ENCODE results near the gene ELK1. TPM values are rescaled to one million over a fixed set of nuclear protein-coding genes. Genes with fewer than 3 reads are reported as not detected.

The ELK1 gene
- total and polyA plus RNA-seq, 2 of the 8 experiments (the other 6 are each of a cell fraction or from before 2014, with no cell fraction given) = 31.9 to 42.2 TPM

DNA sequence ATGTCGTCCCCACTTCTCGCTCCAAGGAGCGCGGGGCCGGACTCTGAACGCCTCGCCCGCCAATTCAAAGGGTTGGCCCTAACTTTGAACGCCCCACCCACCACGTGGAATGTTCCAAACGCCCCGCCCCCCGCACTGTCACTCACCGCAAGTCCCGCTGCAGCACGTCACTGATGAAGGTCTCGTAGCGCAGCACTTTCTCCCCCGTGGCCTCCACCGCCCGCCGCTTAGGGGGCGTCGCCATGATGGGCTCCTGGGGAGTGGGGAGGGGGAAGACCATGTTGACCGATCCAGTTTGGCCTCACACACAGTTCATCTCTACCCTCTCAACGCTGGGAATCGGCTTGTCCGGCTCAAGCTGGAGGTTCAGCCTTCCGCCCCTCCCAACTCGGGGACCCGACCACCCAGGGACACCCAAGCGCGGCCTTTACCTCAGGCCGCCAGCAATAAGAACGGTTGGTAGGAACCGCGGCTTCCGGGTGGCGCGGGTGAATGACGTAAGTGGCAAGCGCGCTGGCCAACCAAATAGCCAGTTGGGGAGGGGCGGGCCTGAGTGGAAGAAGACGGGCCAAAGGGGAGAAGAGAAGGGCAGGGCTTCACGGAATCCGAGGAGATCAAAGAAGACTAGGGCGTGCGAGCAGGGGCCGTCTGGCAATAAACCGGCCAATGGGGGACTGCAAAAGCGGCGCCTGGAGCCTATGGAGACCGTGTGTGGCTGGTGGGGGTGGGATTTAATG lies 8.5 kb upstream of the ELK1 start, which contains the start of gene UXT:
UXT (minus strand) TSS at position 497 of the 737 bp plus-strand sequence; CDS start at position 244, 253 bp downstream.
- no peak within 1 kb of the TSS for H2BK20ac ChIP-seq (ENCODE audit: low read length)
- H3K4me2 ChIP-seq (ENCODE audit: insufficient read depth in 1 of 2, low read depth in 2 of 2, low read length in 2 of 2) = peak within 1 kb of the TSS; percentile 55 to 65
- H4K5ac ChIP-seq (ENCODE audit: insufficient read length, low read depth, low read length) = peak within 1 kb of the TSS; percentile 79
- peak within 1 kb of the TSS; percentile 98 for H3K27ac ChIP-seq (ENCODE audit: low read depth, low read length)
- no peaks in the 10 kb centered on the region for H3K79me1 ChIP-seq (ENCODE audit: low read depth, low read length)
- no peaks in the 10 kb centered on the region for H3K79me2 ChIP-seq (ENCODE audit: control insufficient read depth in 1 of 2, insufficient read depth in 2 of 2, low read length in 2 of 2)
- no peak within 1 kb of the TSS for H2AFZ ChIP-seq (ENCODE audit: low read length)
- peak within 1 kb of the TSS; percentile 73 to 97 (median 93) for H3K9ac ChIP-seq (replicated peaks in 1 of 4; ENCODE audit: extremely low read depth in 1 of 4, low read depth in 3 of 4, low read length in 3 of 4)
- 0 out of 2 replicates have a peak within 1 kb of the TSS, but pooled peaks have one; percentile 83 for H2BK5ac ChIP-seq (ENCODE audit: low read depth, low read length)
- FAIRE-seq = no peak
- ChIA-PET CTCF (ENCODE audit: partially characterized antibody) (no interaction called here), POLR2A (ENCODE audit: partially characterized antibody) (no interaction called here)
- H3K14ac ChIP-seq (ENCODE audit: insufficient read length) = no peak within 1 kb of the TSS
- H3K23me2 ChIP-seq (ENCODE audit: low read depth, low read length) = no peaks in the 10 kb centered on the region
- no peak within 1 kb of the TSS for H2BK120ac ChIP-seq (replicated peaks; ENCODE audit: low read depth, low read length)
- H4K8ac ChIP-seq (ENCODE audit: extremely low read depth, insufficient read depth, low read length) = peak within 1 kb of the TSS; percentile 98; the same call in 1 of the 2 replicates
- H2BK15ac ChIP-seq (ENCODE audit: low read length) = no peak within 1 kb of the TSS
- no peak within 1 kb of the TSS for H2AK5ac ChIP-seq (ENCODE audit: low read depth, low read length)
- peak within 1 kb of the TSS; percentile 92; the same call in 1 of the 2 replicates for H2BK12ac ChIP-seq (ENCODE audit: low read depth, low read length)
- H3K4me1 ChIP-seq (replicated peaks in 1 of 4; ENCODE audit: control insufficient read depth in 3 of 4, insufficient read depth in 4 of 4, low read length in 3 of 4) = no peaks in the 10 kb centered on the region
- H3K23ac ChIP-seq (ENCODE audit: insufficient read length) = no peak within 1 kb of the TSS
- H3K36me3 ChIP-seq (ENCODE audit: control insufficient read depth in 2 of 4, insufficient read depth in 4 of 4, low read length in 3 of 4) = peaks cover 0 to 16% (median 10%) of the 10 kb centered on the region in 4 experiments; a peak in 5 of 8 replicates
- 2% methylated on average over 28 of the region's 54 CpGs; no CpG with 5 or more reads in 1 of the 2 experiments for WGBS, 2 experiments (ENCODE audit: extremely low coverage in 1 of 2, insufficient coverage in 1 of 2, insufficient read length in 1 of 2, insufficient replicate concordance in 2 of 2, low coverage in 1 of 2, low lambda C conversion rate in 2 of 2, missing lambda C conversion rate in 1 of 2)
- peaks cover 0 to 4% (median 1%) of the 10 kb centered on the region in 4 experiments; a peak in 3 of 7 replicates for H3K27me3 ChIP-seq (replicated peaks in 1 of 4; ENCODE audit: control insufficient read depth in 3 of 4, extremely low read depth in 1 of 4, insufficient read depth in 3 of 4, low read length in 3 of 4)
- H4K20me1 ChIP-seq (replicated peaks in 1 of 2; ENCODE audit: control insufficient read depth in 1 of 2, insufficient read depth in 2 of 2, low read length in 2 of 2) = no peaks in the 10 kb centered on the region
- no peak within 1 kb of the TSS for H3K4ac ChIP-seq (replicated peaks; ENCODE audit: insufficient read length, low read depth, low read length)
- DNase-seq (ENCODE audit: low read depth in 1 of 2, low spot score in 2 of 2) = peak; percentile 85 to 89
- no peak within 1 kb of the TSS for H3K56ac ChIP-seq (replicated peaks; ENCODE audit: insufficient read length, low read depth, low read length)
- H3K18ac ChIP-seq (ENCODE audit: extremely low read depth, low read length) = no peak within 1 kb of the TSS; the same call in 1 of the 2 replicates
- peak within 1 kb of the TSS; percentile 69 to 96 (median 88) for H3K4me3 ChIP-seq (ENCODE audit: extremely low read depth in 1 of 4, insufficient read depth in 2 of 4, low read depth in 3 of 4, low read length in 4 of 4)
- no peaks in the 10 kb centered on the region for H3K9me3 ChIP-seq (ENCODE audit: insufficient read depth in 2 of 2, low read depth in 1 of 2, low read length in 1 of 2)
- peak within 1 kb of the TSS; percentile 90 for H4K91ac ChIP-seq (replicated peaks; ENCODE audit: insufficient read length, low read length)
- TF ChIP-seq SP1 (IDR thresholded peaks at IDR 0.05; ENCODE audit: low read depth, low read length) (peak; percentile 81; the same call in 1 of the 2 replicates), SIRT6 (IDR thresholded peaks at IDR 0.05; ENCODE audit: low read length) (no peak), CBX5 (IDR thresholded peaks at IDR 0.05; ENCODE audit: low read depth, low read length) (no peak), RAD21 (IDR thresholded peaks at IDR 0.05 in 1 of 2, conservative IDR thresholded peaks at IDR 0.05 in 1 of 2; ENCODE audit: low read depth in 2 of 2, low read length in 2 of 2) (no peak), KDM4A (IDR thresholded peaks at IDR 0.05; ENCODE audit: low read depth, low read length, severe bottlenecking) (peak; percentile 56), NANOG (IDR thresholded peaks at IDR 0.05; ENCODE audit: insufficient read depth, low read depth, low read length, poor library complexity, severe bottlenecking) (no peak), RBBP5 (IDR thresholded peaks at IDR 0.05; ENCODE audit: borderline replicate concordance, low read depth, low read length) (0 out of 2 replicates have a peak, but pooled peaks have one; percentile 29), SIX5 (IDR thresholded peaks at IDR 0.05; ENCODE audit: low read depth, low read length) (no peak), TBP (IDR thresholded peaks at IDR 0.05; ENCODE audit: low read depth, low read length) (peak; percentile 58)
- TF ChIP-seq, protein P1, sequence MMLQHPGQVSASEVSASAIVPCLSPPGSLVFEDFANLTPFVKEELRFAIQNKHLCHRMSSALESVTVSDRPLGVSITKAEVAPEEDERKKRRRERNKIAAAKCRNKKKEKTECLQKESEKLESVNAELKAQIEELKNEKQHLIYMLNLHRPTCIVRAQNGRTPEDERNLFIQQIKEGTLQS (IDR thresholded peaks at IDR 0.05; ENCODE audit: insufficient read depth, low read depth, low read length) = 0 out of 2 replicates have a peak, but pooled peaks have one; percentile 32

All from H1 (cell line).